Activated CD4-positive, alpha-beta T cell treated with anti-CD3 and anti-CD28 coated beads for 36 hours (primary cell): ENCODE data around the gene GRIK1. TPM values are rescaled to one million over a fixed set of nuclear protein-coding genes. Genes with fewer than 3 reads are reported as not detected.

Source experiments
- ATAC-seq: fragments of 200-7000 bp; cut with Tn5 transposase; one replicate; pipeline ENCODE4 v1.10.0; 2021; ENCODE audit warnings: mild to moderate bottlenecking, moderate library complexity
- CTCF ChIA-PET: fragments of 350-600 bp; sonication (Branson Sonifier 250); formaldehyde crosslinking; loops from one replicate; lab custom pipeline; 2021; ENCODE audit warnings: antibody characterized with exemption; lab: Charles Lee
- POLR2A ChIA-PET: fragments of 350-600 bp; sonication (Branson Sonifier 250); formaldehyde crosslinking; loops from one replicate; lab custom pipeline; 2021; ENCODE audit warnings: antibody characterized with exemption, inconsistent platforms; lab: Charles Lee
- DNase-seq: peaks from one replicate; pipeline ENCODE4 v3.0.0-alpha.2; 2020
- H3K27ac Mint-ChIP-seq: one replicate; pipeline ENCODE4 v1.8.0; 2021; ENCODE audit warnings: mixed read lengths
- H3K27me3 Mint-ChIP-seq: one replicate; pipeline ENCODE4 v1.8.0; 2021; ENCODE audit warnings: mixed read lengths
- H3K36me3 Mint-ChIP-seq: one replicate; pipeline ENCODE4 v1.8.0; 2021; ENCODE audit warnings: low read depth, mixed read lengths
- H3K4me1 Mint-ChIP-seq: one replicate; pipeline ENCODE4 v1.8.0; 2021; ENCODE audit warnings: mixed read lengths
- H3K4me3 Mint-ChIP-seq: one replicate; pipeline ENCODE4 v1.8.0; 2021; ENCODE audit warnings: mild to moderate bottlenecking, moderate library complexity, mixed read lengths
- H3K9me3 Mint-ChIP-seq: one replicate; pipeline ENCODE4 v1.8.0; 2021; ENCODE audit warnings: low read depth, mixed read lengths
- intact Hi-C, 2 experiments: fragments of 100-400 bp; cut with DNase I in 1 of 2; cut with micrococcal nuclease in 1 of 2; formaldehyde crosslinking; loops; one replicate each; pipeline versions ENCODE4 v1.14.2 to v1.15.1; 2022 to 2024; cut with DNase I, micrococcal nuclease
- total RNA-seq, 2 experiments: library from RNA; stranded (reverse); gene quantifications; one replicate each; pipeline ENCODE4 v1.2.3, GENCODE V29; 2021

The GRIK1 gene
- total RNA-seq, 2 experiments from 2014 or later = not detected

GRCh38 chr21:29509121-29509520 lies 430.7 kb downstream of the GRIK1 start:
- Mint-ChIP-seq H3K4me3 (no peak overlapping the region), H3K27me3 (no peaks in the 10 kb centered on the region), H3K4me1 (peaks cover 11% of the 10 kb centered on the region), H3K36me3 (peaks cover 17% of the 10 kb centered on the region), H3K27ac (no peak overlapping the region), H3K9me3 (peaks cover 5% of the 10 kb centered on the region)
- DNase-seq (no peak), ATAC-seq (no peak)
- ChIA-PET CTCF (no interaction called here), POLR2A (no interaction called here)
- intact Hi-C loops = no loop called here

- ATAC-seq (no peak), DNase-seq (no peak)
- H3K4me1 Mint-ChIP-seq = peaks cover 11% of the 10 kb centered on the region
- no peaks in the 10 kb centered on the region for H3K9me3 Mint-ChIP-seq
- H3K36me3 Mint-ChIP-seq = peaks cover 10% of the 10 kb centered on the region
- ChIA-PET CTCF (interaction anchor here (0.7 kb wide), 1 partner anchor 19 kb away, joined by 3 read pairs; no protein-coding TSS in a partner anchor), POLR2A (no interaction called here)
- no peak overlapping the region for H3K4me3 Mint-ChIP-seq
- intact Hi-C loops = no loop called here
- no peak overlapping the region for H3K27ac Mint-ChIP-seq
- no peaks in the 10 kb centered on the region for H3K27me3 Mint-ChIP-seq
Measured at GRCh38 chr21:29508301-29508700, 431.5 kb downstream of the GRIK1 start.

GRCh38 chr21:29506947-29507346 lies 432.8 kb downstream of the GRIK1 start:
- H3K9me3 Mint-ChIP-seq = no peaks in the 10 kb centered on the region
- intact Hi-C loops = no loop called here
- ATAC-seq = peak; percentile 30
- no peak overlapping the region for H3K27ac Mint-ChIP-seq
- peaks cover 11% of the 10 kb centered on the region for H3K4me1 Mint-ChIP-seq
- ChIA-PET POLR2A (no interaction called here), CTCF (no interaction called here)
- H3K27me3 Mint-ChIP-seq = no peaks in the 10 kb centered on the region
- no peak overlapping the region for H3K4me3 Mint-ChIP-seq
- DNase-seq = no peak
- H3K36me3 Mint-ChIP-seq = peaks cover 7% of the 10 kb centered on the region

- ChIA-PET CTCF (interaction anchor here (0.7 kb wide), 1 partner anchor 56 kb away, joined by 3 read pairs; no protein-coding TSS in a partner anchor), POLR2A (interaction anchor here (0.7 kb wide), 1 partner anchor 32 kb away, joined by 3 read pairs; no protein-coding TSS in a partner anchor)
- no peak overlapping the region for H3K27ac Mint-ChIP-seq
- peaks cover 11% of the 10 kb centered on the region for H3K4me1 Mint-ChIP-seq
- ATAC-seq = no peak
- DNase-seq = no peak
- no peaks in the 10 kb centered on the region for H3K27me3 Mint-ChIP-seq
- H3K36me3 Mint-ChIP-seq = peaks cover 6% of the 10 kb centered on the region
- intact Hi-C loops = no loop called here
- H3K9me3 Mint-ChIP-seq = no peaks in the 10 kb centered on the region
- no peak overlapping the region for H3K4me3 Mint-ChIP-seq
Measured at GRCh38 chr21:29506214-29506613, 433.6 kb downstream of the GRIK1 start.

- no peak overlapping the region for H3K27ac Mint-ChIP-seq
- intact Hi-C loops = no loop called here
- H3K27me3 Mint-ChIP-seq = no peaks in the 10 kb centered on the region
- ATAC-seq (no peak), DNase-seq (no peak)
- H3K9me3 Mint-ChIP-seq = no peaks in the 10 kb centered on the region
- ChIA-PET POLR2A (no interaction called here), CTCF (interaction anchor here (0.7 kb wide), 2 partner anchors 407 to 1570 kb away, joined by 3 to 4 read pairs; no protein-coding TSS in a partner anchor)
- no peak overlapping the region for H3K4me3 Mint-ChIP-seq
- H3K36me3 Mint-ChIP-seq = peaks cover 5% of the 10 kb centered on the region
- peaks cover 11% of the 10 kb centered on the region for H3K4me1 Mint-ChIP-seq
Measured at GRCh38 chr21:29504751-29505321, 435.0 kb downstream of the GRIK1 start.

- H3K4me1 Mint-ChIP-seq = peaks cover 5% of the 10 kb centered on the region
- DNase-seq = no peak
- H3K9me3 Mint-ChIP-seq = peaks cover 8% of the 10 kb centered on the region
- ChIA-PET CTCF (interaction anchor here (0.6 kb wide), 1 partner anchor 75 kb away, joined by 3 read pairs; no protein-coding TSS in a partner anchor), POLR2A (no interaction called here)
- no peak overlapping the region for H3K27ac Mint-ChIP-seq
- no peak for ATAC-seq
- no peaks in the 10 kb centered on the region for H3K27me3 Mint-ChIP-seq
- H3K4me3 Mint-ChIP-seq = no peak overlapping the region
- intact Hi-C loops = no loop called here
- H3K36me3 Mint-ChIP-seq = peaks cover 22% of the 10 kb centered on the region
Measured at GRCh38 chr21:29501451-29501850, 438.3 kb downstream of the GRIK1 start.

GRCh38 chr21:29499734-29500343 lies 440.0 kb downstream of the GRIK1 start:
- intact Hi-C loops = no loop called here
- CTCF ChIA-PET = interaction anchor here (0.7 to 1.1 kb wide), 2 partner anchors 17 to 138 kb away, joined by 4 read pairs; no protein-coding TSS in a partner anchor
- Mint-ChIP-seq H3K27me3 (no peaks in the 10 kb centered on the region), H3K4me3 (no peak overlapping the region), H3K27ac (no peak overlapping the region), H3K4me1 (no peaks in the 10 kb centered on the region), H3K9me3 (peaks cover 8% of the 10 kb centered on the region), H3K36me3 (peaks cover 21% of the 10 kb centered on the region)
- peak; percentile 21 for DNase-seq
- peak; percentile 26 for ATAC-seq
- POLR2A ChIA-PET = no interaction called here

GRCh38 chr21:29499229-29499628 lies 440.6 kb downstream of the GRIK1 start:
- Mint-ChIP-seq H3K27me3 (no peaks in the 10 kb centered on the region), H3K4me3 (no peak overlapping the region), H3K4me1 (no peaks in the 10 kb centered on the region), H3K9me3 (peaks cover 8% of the 10 kb centered on the region), H3K36me3 (peaks cover 21% of the 10 kb centered on the region), H3K27ac (no peak overlapping the region)
- ATAC-seq = no peak
- ChIA-PET CTCF (interaction anchor here (0.5 to 1.1 kb wide), 4 partner anchors 17 to 138 kb away, joined by 3 to 4 read pairs (median 4); no protein-coding TSS in a partner anchor), POLR2A (no interaction called here)
- intact Hi-C loops = no loop called here
- no peak for DNase-seq

GRCh38 chr21:29496337-29496736 lies 443.5 kb downstream of the GRIK1 start:
- intact Hi-C loops = no loop called here
- H3K27me3 Mint-ChIP-seq = no peaks in the 10 kb centered on the region
- no peak for ATAC-seq
- CTCF ChIA-PET = interaction anchor here (0.6 kb wide), 1 partner anchor 377 kb away, joined by 3 read pairs; no protein-coding TSS in a partner anchor
- H3K4me3 Mint-ChIP-seq = no peak overlapping the region
- peaks cover 8% of the 10 kb centered on the region for H3K9me3 Mint-ChIP-seq
- POLR2A ChIA-PET = no interaction called here
- H3K4me1 Mint-ChIP-seq = no peaks in the 10 kb centered on the region
- no peak overlapping the region for H3K27ac Mint-ChIP-seq
- no peak for DNase-seq
- peaks cover 26% of the 10 kb centered on the region for H3K36me3 Mint-ChIP-seq

- ATAC-seq = no peak
- Mint-ChIP-seq H3K4me1 (no peaks in the 10 kb centered on the region), H3K4me3 (no peak overlapping the region), H3K9me3 (peaks cover 1% of the 10 kb centered on the region), H3K27me3 (no peaks in the 10 kb centered on the region), H3K36me3 (peaks cover 9% of the 10 kb centered on the region), H3K27ac (no peak overlapping the region)
- intact Hi-C loops = no loop called here
- ChIA-PET CTCF (interaction anchor here (1.5 to 1.7 kb wide), 2 partner anchors 13 to 18 kb away, joined by 3 to 6 read pairs; no protein-coding TSS in a partner anchor), POLR2A (no interaction called here)
- DNase-seq = no peak
Measured at GRCh38 chr21:29490016-29490415, 449.8 kb downstream of the GRIK1 start.

GRCh38 chr21:29487154-29487553 lies 452.6 kb downstream of the GRIK1 start:
- peaks cover 8% of the 10 kb centered on the region for H3K9me3 Mint-ChIP-seq
- no peaks in the 10 kb centered on the region for H3K27me3 Mint-ChIP-seq
- intact Hi-C loops = no loop called here
- ATAC-seq (no peak), DNase-seq (no peak)
- H3K4me3 Mint-ChIP-seq = no peak overlapping the region
- ChIA-PET CTCF (interaction anchor here (0.6 to 1.4 kb wide), 4 partner anchors 10 to 80 kb away, joined by 3 to 4 read pairs (median 3); no protein-coding TSS in a partner anchor), POLR2A (no interaction called here)
- no peak overlapping the region for H3K27ac Mint-ChIP-seq
- no peaks in the 10 kb centered on the region for H3K4me1 Mint-ChIP-seq
- H3K36me3 Mint-ChIP-seq = peaks cover 15% of the 10 kb centered on the region
